SK-N-SH (cell line): ENCODE data around the gene CARD14. TPM values are rescaled to one million over a fixed set of nuclear protein-coding genes. Genes with fewer than 3 reads are reported as not detected.

Source experiments
- CTCF ChIA-PET: fragments of 300-600, 350-600 bp; formaldehyde crosslinking; extraction: SDS; loops from one replicate; lab custom pipeline; 2021; lab: Yijun Ruan, JAX
- POLR2A ChIA-PET: fragments of 350-600 bp; sonication (Branson Sonifier 250); formaldehyde crosslinking; extraction: SDS; loops from one replicate; lab custom pipeline; 2020; ENCODE audit warnings: antibody characterized with exemption, inconsistent platforms; lab: Yijun Ruan, JAX
- DNase-seq: peaks from one replicate; pipeline ENCODE4 v3.0.0; 2012
- H2AFZ ChIP-seq: fragments of 200-600 bp; sonication (generic); 2 replicates; pipeline ENCODE4 v1.8.1; 2016; ENCODE audit warnings: antibody characterized with exemption, mild to moderate bottlenecking, low read depth
- H3F3A ChIP-seq: fragments of 200-600 bp; sonication (generic); replicated peaks from 2 replicates; pipeline ENCODE3; 2016; ENCODE audit warnings: antibody characterized with exemption, mild to moderate bottlenecking; ENCODE audit not compliant: insufficient read depth
- H3K27ac ChIP-seq, 2 experiments: fragments of 200-500 bp in 1 of 2; fragments of 200-600 bp in 1 of 2; sonication (Bioruptor generic) in 1 of 2; sonication (generic), shearing (Covaris generic) in 1 of 2; 2 replicates each; pipeline versions ENCODE4 v1.5.1 to v1.6.1; 2014 to 2016; ENCODE audit warnings: low read depth in 2 of 2, inconsistent platforms in 1 of 2, low read length in 1 of 2, mild to moderate bottlenecking in 1 of 2, mixed read lengths in 1 of 2
- H3K27me3 ChIP-seq: fragments of 200-600 bp; sonication (generic), shearing (Covaris generic); 2 replicates; pipeline ENCODE4 v1.6.1; 2016; ENCODE audit warnings: mixed run types; ENCODE audit not compliant: insufficient read depth
- H3K36me3 ChIP-seq, 2 experiments: fragments of 200-500 bp in 1 of 2; fragments of 200-600 bp in 1 of 2; sonication (Bioruptor generic) in 1 of 2; sonication (generic) in 1 of 2; replicated peaks in 1 of 2; 2 replicates each; pipeline versions ENCODE3 to v1.5.1; 2014 to 2016; ENCODE audit warnings: low read length in 1 of 2, mild to moderate bottlenecking in 1 of 2; ENCODE audit not compliant: insufficient read depth in 2 of 2, control insufficient read depth in 1 of 2
- H3K4me1 ChIP-seq, 2 experiments: fragments of 200-500 bp in 1 of 2; fragments of 200-600 bp in 1 of 2; sonication (Bioruptor generic) in 1 of 2; sonication (generic), shearing (Covaris generic) in 1 of 2; 2 replicates each; pipeline versions ENCODE4 v1.5.1 to v1.6.1; 2014 to 2016; ENCODE audit warnings: low read depth in 1 of 2, low read length in 1 of 2, mixed run types in 1 of 2; ENCODE audit not compliant: insufficient read depth in 2 of 2, control insufficient read depth in 1 of 2
- H3K4me2 ChIP-seq: fragments of 200-600 bp; sonication (generic), shearing (Covaris generic); 2 replicates; pipeline ENCODE4 v1.6.1; 2017; ENCODE audit warnings: mixed run types
- H3K4me3 ChIP-seq, 2 experiments: fragments of 200-500 bp in 1 of 2; fragments of 200-600 bp in 1 of 2; sonication (Bioruptor generic) in 1 of 2; sonication (generic), shearing (Covaris generic) in 1 of 2; 2 replicates each; pipeline versions ENCODE4 v1.5.1 to v1.8.1; 2014 to 2016; ENCODE audit warnings: low read depth in 2 of 2, inconsistent platforms in 1 of 2, low read length in 1 of 2, mild to moderate bottlenecking in 1 of 2, mixed read lengths in 1 of 2, moderate library complexity in 1 of 2
- H3K79me2 ChIP-seq: fragments of 200-600 bp; sonication (generic); 2 replicates; pipeline ENCODE4 v1.8.1; 2017; ENCODE audit warnings: mild to moderate bottlenecking; ENCODE audit not compliant: insufficient read depth
- H3K9ac ChIP-seq: fragments of 200-600 bp; sonication (generic); 2 replicates; pipeline ENCODE4 v1.6.1; 2017; ENCODE audit warnings: mixed run types
- H3K9me2 ChIP-seq: fragments of 200-600 bp; sonication (generic); 2 replicates; pipeline ENCODE4 v1.6.1; 2017; ENCODE audit warnings: mixed run types
- H3K9me3 ChIP-seq: fragments of 200-600 bp; sonication (generic); 2 replicates; pipeline ENCODE4 v1.6.1; 2017; ENCODE audit warnings: mixed run types, mild to moderate bottlenecking, moderate library complexity
- H4K20me1 ChIP-seq: fragments of 200-600 bp; sonication (generic); 2 replicates; pipeline ENCODE4 v1.6.1; 2017; ENCODE audit warnings: mild to moderate bottlenecking, mixed run types; ENCODE audit not compliant: insufficient read depth
- EP300 ChIP-seq, 2 experiments: IDR thresholded peaks; 2 replicates each; pipeline versions ENCODE4 v1.4.0 to v1.6.1; 2012; ENCODE audit warnings: borderline replicate concordance in 1 of 2, low read depth in 1 of 2, low read length in 1 of 2
- FOSL2 ChIP-seq: IDR thresholded peaks from 2 replicates; pipeline ENCODE4 v1.4.0; 2012; ENCODE audit warnings: low read depth, mild to moderate bottlenecking, moderate library complexity, borderline replicate concordance
- FOXJ3 ChIP-seq: sonication (generic); formaldehyde crosslinking; IDR thresholded peaks from 2 replicates; pipeline ENCODE4 v1.5.1; 2020; ENCODE audit warnings: mild to moderate bottlenecking, missing genetic modification reagents
- GATA2 ChIP-seq: sonication (generic); formaldehyde crosslinking; IDR thresholded peaks from 2 replicates; pipeline ENCODE4 v1.5.0; 2020; ENCODE audit warnings: mild to moderate bottlenecking, missing genetic modification reagents
- JUND ChIP-seq: IDR thresholded peaks from 2 replicates; pipeline ENCODE4 v1.4.0; 2012
- MAX ChIP-seq: IDR thresholded peaks from 2 replicates; pipeline ENCODE4 v1.4.0; 2012; ENCODE audit warnings: low read depth
- MEF2A ChIP-seq: IDR thresholded peaks from 2 replicates; pipeline ENCODE4 v1.4.0; 2012; ENCODE audit warnings: low read depth, borderline replicate concordance
- MXI1 ChIP-seq: IDR thresholded peaks from 2 replicates; pipeline ENCODE4 v1.6.1; 2012; ENCODE audit warnings: mild to moderate bottlenecking, low read depth, low read length, improper control_type of control experiment
- NRF1 ChIP-seq: IDR thresholded peaks from 2 replicates; pipeline ENCODE4 v1.6.1; 2012; ENCODE audit warnings: low read depth, mild to moderate bottlenecking, low read length
- PBX3 ChIP-seq: IDR thresholded peaks from 2 replicates; pipeline ENCODE4; 2012
- RXRA ChIP-seq: IDR thresholded peaks from 2 replicates; pipeline ENCODE4 v1.4.0; 2012; ENCODE audit warnings: low read depth, mild to moderate bottlenecking, borderline replicate concordance
- SIN3A ChIP-seq: IDR thresholded peaks from 2 replicates; pipeline ENCODE4 v1.6.1; 2012; ENCODE audit warnings: low read depth, mild to moderate bottlenecking, low read length, moderate library complexity, borderline replicate concordance
- SMC3 ChIP-seq: IDR thresholded peaks from 2 replicates; pipeline ENCODE4 v1.6.1; 2012; ENCODE audit warnings: low read depth, low read length, improper control_type of control experiment
- TEAD4 ChIP-seq: IDR thresholded peaks from 2 replicates; pipeline ENCODE4 v1.4.0; 2012; ENCODE audit warnings: mild to moderate bottlenecking, borderline replicate concordance; ENCODE audit not compliant: insufficient read depth
- USF2 ChIP-seq: fragments of 150-350 bp; IDR thresholded peaks from 2 replicates; pipeline ENCODE4 v1.6.1; 2017; ENCODE audit warnings: antibody characterized with exemption, low read length, low read depth, borderline replicate concordance
- YY1 ChIP-seq: IDR thresholded peaks from 2 replicates; pipeline ENCODE4 v1.4.0; 2012; ENCODE audit warnings: low read depth, mild to moderate bottlenecking
- WGBS: methylation state at CpG from one replicate; pipeline ENCODE4 v1.1.6; 2017; ENCODE audit warnings: low lambda C conversion rate; 5-methylcytosine and 5-hydroxymethylcytosine counted together
- polyA plus RNA-seq, 3 experiments: library from polyadenylated mRNA; depleted of rRNA; stranded (reverse); fragments of >200 nt; gene quantifications; 2 replicates each; pipeline ENCODE4 v1.2.3, GENCODE V29; 2012
- TF ChIP-seq, protein P1 (sequence below): IDR thresholded peaks from 2 replicates; pipeline ENCODE4 v1.4.0; 2012; ENCODE audit warnings: low read depth, borderline replicate concordance

CARD14 gene
- polyA plus RNA-seq, 1 of the 3 experiments (the other 2 are of a cell fraction), result 0.05 TPM

GRCh38 chr17:80246266-80246681 is 76.4 kb downstream of the CARD14 start:
- peak; percentile 20 for DNase-seq
- TF ChIP-seq PBX3 (no peak), JUND (no peak), MAX (no peak), FOSL2 (no peak), EP300 (IDR thresholded peaks at IDR 0.05; ENCODE audit: borderline replicate concordance in 1 of 2, low read depth in 1 of 2, low read length in 1 of 2) (no peak), GATA2 (CRISPR knock-in tag) (no peak), MXI1 (no peak)
- TF ChIP-seq, all 33 proteins: peak for 0
- H3K79me2 ChIP-seq, result no peaks in the 10 kb centered on the region
- H3K36me3 ChIP-seq, result peaks cover 15% of the 10 kb centered on the region in 2 experiments
- H3F3A ChIP-seq, result peaks cover 3% of the 10 kb centered on the region
- no peaks in the 10 kb centered on the region for H3K9me2 ChIP-seq
- no peak overlapping the region for H3K4me3 ChIP-seq
- no peaks in the 10 kb centered on the region for H3K9me3 ChIP-seq
- H3K9ac ChIP-seq, result no peak overlapping the region
- H4K20me1 ChIP-seq, result no peaks in the 10 kb centered on the region
- H3K4me2 ChIP-seq, result no peak overlapping the region
- H3K4me1 ChIP-seq, result no peaks in the 10 kb centered on the region
- no peak overlapping the region for H3K27ac ChIP-seq
- CTCF ChIA-PET, result interaction anchor here (0.6 kb wide), 1 partner anchor 145 kb away, joined by 4 read pairs; the partner anchor contains the start of gene GAA
- POLR2A ChIA-PET, result no interaction called here
- WGBS, result 93% methylated on average over 13 of the region's 19 CpGs
- H3K27me3 ChIP-seq, result no peaks in the 10 kb centered on the region
- H2AFZ ChIP-seq, result no peak overlapping the region

- WGBS, result 95% methylated on average over 8 of the region's 8 CpGs
- Histone ChIP-seq H3K4me1 (no peaks in the 10 kb centered on the region), H3K27me3 (no peaks in the 10 kb centered on the region), H3F3A (peaks cover 3% of the 10 kb centered on the region), H3K9ac (no peak overlapping the region), H3K36me3 (peaks cover 11 to 12% of the 10 kb centered on the region in 2 experiments), H3K9me3 (no peaks in the 10 kb centered on the region)
- POLR2A ChIA-PET, result no interaction called here
- TF ChIP-seq FOXJ3, result no peak
- no peak for TF ChIP-seq USF2
- no peak for TF ChIP-seq SIN3A
- TF ChIP-seq EP300 (IDR thresholded peaks at IDR 0.05; ENCODE audit: borderline replicate concordance in 1 of 2, low read depth in 1 of 2, low read length in 1 of 2), result no peak
- TF ChIP-seq TEAD4, result no peak
- no peak for TF ChIP-seq RXRA
- no peak for TF ChIP-seq FOSL2
- TF ChIP-seq YY1, result no peak
- no peak for TF ChIP-seq MEF2A
- TF ChIP-seq SMC3, result no peak
- no peak for TF ChIP-seq NRF1
- TF ChIP-seq, protein P1, sequence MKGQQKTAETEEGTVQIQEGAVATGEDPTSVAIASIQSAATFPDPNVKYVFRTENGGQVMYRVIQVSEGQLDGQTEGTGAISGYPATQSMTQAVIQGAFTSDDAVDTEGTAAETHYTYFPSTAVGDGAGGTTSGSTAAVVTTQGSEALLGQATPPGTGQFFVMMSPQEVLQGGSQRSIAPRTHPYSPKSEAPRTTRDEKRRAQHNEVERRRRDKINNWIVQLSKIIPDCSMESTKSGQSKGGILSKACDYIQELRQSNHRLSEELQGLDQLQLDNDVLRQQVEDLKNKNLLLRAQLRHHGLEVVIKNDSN, result no peak
- TF ChIP-seq, all 33 proteins: peak for 0
- peak; percentile 30 for DNase-seq
- no peak overlapping the region for H3K4me3 ChIP-seq
- CTCF ChIA-PET, result interaction anchor here (0.6 to 1.5 kb wide), 2 partner anchors 145 to 164 kb away, joined by 4 read pairs; partner anchors contain the start of gene GAA
- no peak overlapping the region for H2AFZ ChIP-seq
- H3K4me2 ChIP-seq, result no peak overlapping the region
- H3K27ac ChIP-seq, result no peak overlapping the region
- no peaks in the 10 kb centered on the region for H3K9me2 ChIP-seq
- H4K20me1 ChIP-seq, result no peaks in the 10 kb centered on the region
- H3K79me2 ChIP-seq, result no peaks in the 10 kb centered on the region
Observed at GRCh38 chr17:80246726-80247125, 76.9 kb downstream of the CARD14 start.
